GM23338 (cell line): ENCODE results near the gene CHGA.

Experiments used
- CREB1 ChIP-seq: fragments of 250-450 bp; sonication (Bioruptor Pico); IDR thresholded peaks from 2 replicates; pipeline ENCODE4 v1.5.0; 2020; ENCODE audit warnings: low read depth, mild to moderate bottlenecking, moderate library complexity
- EZH2 ChIP-seq: fragments of 200-600 bp; sonication (generic); IDR thresholded peaks from one replicate; pipeline ENCODE4 v1.8.0; 2017; ENCODE audit warnings: antibody characterized with exemption, mild to moderate bottlenecking, low read depth; ENCODE audit not compliant: unreplicated experiment
- EZH2phosphoT487 ChIP-seq: fragments of 200-600 bp; sonication (generic); IDR thresholded peaks from one replicate; pipeline ENCODE4 v1.8.1; 2018; ENCODE audit warnings: antibody characterized with exemption; ENCODE audit not compliant: unreplicated experiment
- POLR2AphosphoS5 ChIP-seq: IDR thresholded peaks from 2 replicates; pipeline ENCODE4 v1.6.1; 2016; ENCODE audit warnings: antibody characterized with exemption, low read depth
- STAT1 ChIP-seq: IDR thresholded peaks from one replicate; pipeline ENCODE4 v1.6.1; 2016; ENCODE audit warnings: antibody characterized with exemption; ENCODE audit not compliant: unreplicated experiment
- ZNF331 ChIP-seq: fragments of 250-450 bp; sonication (Bioruptor Pico); IDR thresholded peaks from 2 replicates; pipeline ENCODE4 v1.5.0; 2020; ENCODE audit warnings: low read depth, mild to moderate bottlenecking, moderate library complexity
- TF ChIP-seq, protein P1 (sequence below), 2 experiments: fragments of 200-600 bp in 1 of 2; sonication (generic) in 1 of 2; conservative IDR thresholded peaks; 2 replicates each; pipeline versions ENCODE4 v1.5.1 to v1.6.1; 2016 to 2017; ENCODE audit warnings: antibody characterized with exemption in 2 of 2, low read depth in 2 of 2, mild to moderate bottlenecking in 2 of 2, moderate library complexity in 1 of 2
- TF ChIP-seq, protein P2 (sequence below): IDR thresholded peaks from one replicate; pipeline ENCODE4 v1.6.1; 2018; ENCODE audit warnings: antibody characterized with exemption; ENCODE audit not compliant: unreplicated experiment
- TF ChIP-seq, protein P3 (sequence below): IDR thresholded peaks from 2 replicates; pipeline ENCODE4 v1.6.1; 2016; ENCODE audit warnings: antibody characterized with exemption
- TF ChIP-seq, protein P4 (sequence below): fragments of 250-450 bp; sonication (Bioruptor Pico); IDR thresholded peaks from 2 replicates; pipeline ENCODE4 v1.5.0; 2020; ENCODE audit warnings: mild to moderate bottlenecking, moderate library complexity

DNA sequence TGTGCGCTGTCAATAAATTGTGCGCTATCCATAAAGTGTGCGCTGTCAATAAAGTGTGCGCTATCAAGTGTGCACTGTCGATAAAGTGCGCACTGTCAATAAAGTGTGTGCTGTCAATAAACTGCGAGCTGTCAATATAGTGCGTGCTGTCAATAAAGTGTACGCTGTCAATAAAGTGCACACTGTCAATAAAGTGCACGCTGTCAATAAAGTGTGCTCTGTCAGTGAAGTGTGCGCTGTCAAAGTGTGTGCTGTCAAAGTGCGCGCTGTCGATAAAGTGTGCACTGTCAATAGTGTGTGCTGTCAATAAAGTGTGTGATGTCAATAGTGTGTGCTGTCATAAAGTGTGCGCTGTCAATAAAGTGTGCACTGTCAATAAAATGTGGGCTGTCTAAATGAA is 2.9 kb upstream of the CHGA start:
- no peak for TF ChIP-seq EZH2
- TF ChIP-seq, protein P1, sequence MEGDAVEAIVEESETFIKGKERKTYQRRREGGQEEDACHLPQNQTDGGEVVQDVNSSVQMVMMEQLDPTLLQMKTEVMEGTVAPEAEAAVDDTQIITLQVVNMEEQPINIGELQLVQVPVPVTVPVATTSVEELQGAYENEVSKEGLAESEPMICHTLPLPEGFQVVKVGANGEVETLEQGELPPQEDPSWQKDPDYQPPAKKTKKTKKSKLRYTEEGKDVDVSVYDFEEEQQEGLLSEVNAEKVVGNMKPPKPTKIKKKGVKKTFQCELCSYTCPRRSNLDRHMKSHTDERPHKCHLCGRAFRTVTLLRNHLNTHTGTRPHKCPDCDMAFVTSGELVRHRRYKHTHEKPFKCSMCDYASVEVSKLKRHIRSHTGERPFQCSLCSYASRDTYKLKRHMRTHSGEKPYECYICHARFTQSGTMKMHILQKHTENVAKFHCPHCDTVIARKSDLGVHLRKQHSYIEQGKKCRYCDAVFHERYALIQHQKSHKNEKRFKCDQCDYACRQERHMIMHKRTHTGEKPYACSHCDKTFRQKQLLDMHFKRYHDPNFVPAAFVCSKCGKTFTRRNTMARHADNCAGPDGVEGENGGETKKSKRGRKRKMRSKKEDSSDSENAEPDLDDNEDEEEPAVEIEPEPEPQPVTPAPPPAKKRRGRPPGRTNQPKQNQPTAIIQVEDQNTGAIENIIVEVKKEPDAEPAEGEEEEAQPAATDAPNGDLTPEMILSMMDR (conservative IDR thresholded peaks at IDR 0.05; ENCODE audit: low read depth in 2 of 2): no peak
- no peak for TF ChIP-seq EZH2phosphoT487
- TF ChIP-seq, protein P2, sequence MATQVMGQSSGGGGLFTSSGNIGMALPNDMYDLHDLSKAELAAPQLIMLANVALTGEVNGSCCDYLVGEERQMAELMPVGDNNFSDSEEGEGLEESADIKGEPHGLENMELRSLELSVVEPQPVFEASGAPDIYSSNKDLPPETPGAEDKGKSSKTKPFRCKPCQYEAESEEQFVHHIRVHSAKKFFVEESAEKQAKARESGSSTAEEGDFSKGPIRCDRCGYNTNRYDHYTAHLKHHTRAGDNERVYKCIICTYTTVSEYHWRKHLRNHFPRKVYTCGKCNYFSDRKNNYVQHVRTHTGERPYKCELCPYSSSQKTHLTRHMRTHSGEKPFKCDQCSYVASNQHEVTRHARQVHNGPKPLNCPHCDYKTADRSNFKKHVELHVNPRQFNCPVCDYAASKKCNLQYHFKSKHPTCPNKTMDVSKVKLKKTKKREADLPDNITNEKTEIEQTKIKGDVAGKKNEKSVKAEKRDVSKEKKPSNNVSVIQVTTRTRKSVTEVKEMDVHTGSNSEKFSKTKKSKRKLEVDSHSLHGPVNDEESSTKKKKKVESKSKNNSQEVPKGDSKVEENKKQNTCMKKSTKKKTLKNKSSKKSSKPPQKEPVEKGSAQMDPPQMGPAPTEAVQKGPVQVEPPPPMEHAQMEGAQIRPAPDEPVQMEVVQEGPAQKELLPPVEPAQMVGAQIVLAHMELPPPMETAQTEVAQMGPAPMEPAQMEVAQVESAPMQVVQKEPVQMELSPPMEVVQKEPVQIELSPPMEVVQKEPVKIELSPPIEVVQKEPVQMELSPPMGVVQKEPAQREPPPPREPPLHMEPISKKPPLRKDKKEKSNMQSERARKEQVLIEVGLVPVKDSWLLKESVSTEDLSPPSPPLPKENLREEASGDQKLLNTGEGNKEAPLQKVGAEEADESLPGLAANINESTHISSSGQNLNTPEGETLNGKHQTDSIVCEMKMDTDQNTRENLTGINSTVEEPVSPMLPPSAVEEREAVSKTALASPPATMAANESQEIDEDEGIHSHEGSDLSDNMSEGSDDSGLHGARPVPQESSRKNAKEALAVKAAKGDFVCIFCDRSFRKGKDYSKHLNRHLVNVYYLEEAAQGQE: no peak
- TF ChIP-seq, protein P3, sequence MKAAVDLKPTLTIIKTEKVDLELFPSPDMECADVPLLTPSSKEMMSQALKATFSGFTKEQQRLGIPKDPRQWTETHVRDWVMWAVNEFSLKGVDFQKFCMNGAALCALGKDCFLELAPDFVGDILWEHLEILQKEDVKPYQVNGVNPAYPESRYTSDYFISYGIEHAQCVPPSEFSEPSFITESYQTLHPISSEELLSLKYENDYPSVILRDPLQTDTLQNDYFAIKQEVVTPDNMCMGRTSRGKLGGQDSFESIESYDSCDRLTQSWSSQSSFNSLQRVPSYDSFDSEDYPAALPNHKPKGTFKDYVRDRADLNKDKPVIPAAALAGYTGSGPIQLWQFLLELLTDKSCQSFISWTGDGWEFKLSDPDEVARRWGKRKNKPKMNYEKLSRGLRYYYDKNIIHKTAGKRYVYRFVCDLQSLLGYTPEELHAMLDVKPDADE: no peak
- no peak for TF ChIP-seq POLR2AphosphoS5
- TF ChIP-seq, protein P4, sequence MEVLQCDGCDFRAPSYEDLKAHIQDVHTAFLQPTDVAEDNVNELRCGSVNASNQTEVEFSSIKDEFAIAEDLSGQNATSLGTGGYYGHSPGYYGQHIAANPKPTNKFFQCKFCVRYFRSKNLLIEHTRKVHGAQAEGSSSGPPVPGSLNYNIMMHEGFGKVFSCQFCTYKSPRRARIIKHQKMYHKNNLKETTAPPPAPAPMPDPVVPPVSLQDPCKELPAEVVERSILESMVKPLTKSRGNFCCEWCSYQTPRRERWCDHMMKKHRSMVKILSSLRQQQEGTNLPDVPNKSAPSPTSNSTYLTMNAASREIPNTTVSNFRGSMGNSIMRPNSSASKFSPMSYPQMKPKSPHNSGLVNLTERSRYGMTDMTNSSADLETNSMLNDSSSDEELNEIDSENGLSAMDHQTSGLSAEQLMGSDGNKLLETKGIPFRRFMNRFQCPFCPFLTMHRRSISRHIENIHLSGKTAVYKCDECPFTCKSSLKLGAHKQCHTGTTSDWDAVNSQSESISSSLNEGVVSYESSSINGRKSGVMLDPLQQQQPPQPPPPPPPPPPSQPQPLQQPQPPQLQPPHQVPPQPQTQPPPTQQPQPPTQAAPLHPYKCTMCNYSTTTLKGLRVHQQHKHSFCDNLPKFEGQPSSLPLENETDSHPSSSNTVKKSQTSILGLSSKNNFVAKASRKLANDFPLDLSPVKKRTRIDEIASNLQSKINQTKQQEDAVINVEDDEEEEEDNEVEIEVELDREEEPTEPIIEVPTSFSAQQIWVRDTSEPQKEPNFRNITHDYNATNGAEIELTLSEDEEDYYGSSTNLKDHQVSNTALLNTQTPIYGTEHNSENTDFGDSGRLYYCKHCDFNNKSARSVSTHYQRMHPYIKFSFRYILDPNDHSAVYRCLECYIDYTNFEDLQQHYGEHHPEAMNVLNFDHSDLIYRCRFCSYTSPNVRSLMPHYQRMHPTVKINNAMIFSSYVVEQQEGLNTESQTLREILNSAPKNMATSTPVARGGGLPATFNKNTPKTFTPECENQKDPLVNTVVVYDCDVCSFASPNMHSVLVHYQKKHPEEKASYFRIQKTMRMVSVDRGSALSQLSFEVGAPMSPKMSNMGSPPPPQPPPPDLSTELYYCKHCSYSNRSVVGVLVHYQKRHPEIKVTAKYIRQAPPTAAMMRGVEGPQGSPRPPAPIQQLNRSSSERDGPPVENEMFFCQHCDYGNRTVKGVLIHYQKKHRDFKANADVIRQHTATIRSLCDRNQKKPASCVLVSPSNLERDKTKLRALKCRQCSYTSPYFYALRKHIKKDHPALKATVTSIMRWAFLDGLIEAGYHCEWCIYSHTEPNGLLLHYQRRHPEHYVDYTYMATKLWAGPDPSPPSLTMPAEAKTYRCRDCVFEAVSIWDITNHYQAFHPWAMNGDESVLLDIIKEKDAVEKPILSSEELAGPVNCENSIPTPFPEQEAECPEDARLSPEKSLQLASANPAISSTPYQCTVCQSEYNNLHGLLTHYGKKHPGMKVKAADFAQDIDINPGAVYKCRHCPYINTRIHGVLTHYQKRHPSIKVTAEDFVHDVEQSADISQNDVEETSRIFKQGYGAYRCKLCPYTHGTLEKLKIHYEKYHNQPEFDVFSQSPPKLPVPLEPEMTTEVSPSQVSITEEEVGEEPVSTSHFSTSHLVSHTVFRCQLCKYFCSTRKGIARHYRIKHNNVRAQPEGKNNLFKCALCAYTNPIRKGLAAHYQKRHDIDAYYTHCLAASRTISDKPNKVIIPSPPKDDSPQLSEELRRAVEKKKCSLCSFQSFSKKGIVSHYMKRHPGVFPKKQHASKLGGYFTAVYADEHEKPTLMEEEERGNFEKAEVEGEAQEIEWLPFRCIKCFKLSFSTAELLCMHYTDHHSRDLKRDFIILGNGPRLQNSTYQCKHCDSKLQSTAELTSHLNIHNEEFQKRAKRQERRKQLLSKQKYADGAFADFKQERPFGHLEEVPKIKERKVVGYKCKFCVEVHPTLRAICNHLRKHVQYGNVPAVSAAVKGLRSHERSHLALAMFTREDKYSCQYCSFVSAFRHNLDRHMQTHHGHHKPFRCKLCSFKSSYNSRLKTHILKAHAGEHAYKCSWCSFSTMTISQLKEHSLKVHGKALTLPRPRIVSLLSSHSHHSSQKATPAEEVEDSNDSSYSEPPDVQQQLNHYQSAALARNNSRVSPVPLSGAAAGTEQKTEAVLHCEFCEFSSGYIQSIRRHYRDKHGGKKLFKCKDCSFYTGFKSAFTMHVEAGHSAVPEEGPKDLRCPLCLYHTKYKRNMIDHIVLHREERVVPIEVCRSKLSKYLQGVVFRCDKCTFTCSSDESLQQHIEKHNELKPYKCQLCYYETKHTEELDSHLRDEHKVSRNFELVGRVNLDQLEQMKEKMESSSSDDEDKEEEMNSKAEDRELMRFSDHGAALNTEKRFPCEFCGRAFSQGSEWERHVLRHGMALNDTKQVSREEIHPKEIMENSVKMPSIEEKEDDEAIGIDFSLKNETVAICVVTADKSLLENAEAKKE (CRISPR knock-in tag): no peak
- no peak for TF ChIP-seq CREB1 (CRISPR knock-in tag)
- no peak for TF ChIP-seq ZNF331 (CRISPR knock-in tag)
- no peak for TF ChIP-seq STAT1
